HG02759 (cell line): Measurements from ENCODE around the gene MYO6.
"Not testable (repeated sequence)": the region's sequence is repeated elsewhere in the genome, so short reads cannot be mapped to it uniquely, and the experiment has no call there.

Experiments used
- ATAC-seq: cut with Tn5 transposase; IDR thresholded peaks from one replicate; pipeline ENCODE4 v1.9.1; 2021; ENCODE audit warnings: mild to moderate bottlenecking, moderate library complexity; ENCODE audit not compliant: unreplicated experiment

The MYO6 gene

DNA sequence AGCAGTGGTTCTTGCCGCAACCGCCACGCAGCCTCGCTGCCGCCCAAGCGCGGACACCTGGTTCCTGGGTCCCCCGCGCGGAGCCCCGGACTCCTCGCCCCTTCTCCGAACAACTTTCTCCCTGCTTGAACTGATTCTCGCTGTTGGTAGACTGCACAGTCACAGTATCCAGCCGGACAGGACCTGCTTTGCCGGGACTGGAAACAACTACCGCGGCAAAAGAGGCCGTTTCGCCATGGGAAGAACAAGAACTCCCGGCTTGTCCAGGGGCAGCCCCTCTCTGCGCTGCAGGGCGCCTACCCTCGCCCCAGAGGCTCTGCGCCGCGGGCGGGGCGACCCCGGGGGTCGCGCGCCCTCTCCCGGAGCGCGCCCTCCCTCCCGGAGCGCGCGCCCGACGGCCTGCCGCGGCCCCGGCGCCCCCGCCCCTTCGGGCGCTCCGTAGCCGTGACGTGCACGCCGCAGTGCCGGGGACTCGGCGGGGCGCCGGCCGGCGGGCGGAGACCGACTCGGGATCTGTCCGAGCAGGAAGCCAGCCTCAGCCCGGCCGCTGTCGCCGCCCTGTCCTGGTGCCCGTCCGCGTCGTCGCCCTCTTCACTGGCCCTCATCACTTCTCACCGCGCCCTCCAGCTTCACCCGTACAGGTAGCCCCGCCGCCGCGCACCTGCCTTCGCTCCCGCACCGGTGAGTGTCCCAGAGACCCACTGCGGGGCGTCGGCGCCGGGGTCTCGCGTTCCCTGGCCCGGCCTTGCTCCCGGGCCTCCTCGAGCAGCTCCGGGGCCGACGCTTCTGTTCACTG lies at the start of gene MYO6:
Gene MYO6 (plus strand): TSS at position 497 of the 796 bp plus-strand sequence. CDS start 68,309 bp downstream, outside the sequence.
- ATAC-seq = peak; percentile 88

DNA sequence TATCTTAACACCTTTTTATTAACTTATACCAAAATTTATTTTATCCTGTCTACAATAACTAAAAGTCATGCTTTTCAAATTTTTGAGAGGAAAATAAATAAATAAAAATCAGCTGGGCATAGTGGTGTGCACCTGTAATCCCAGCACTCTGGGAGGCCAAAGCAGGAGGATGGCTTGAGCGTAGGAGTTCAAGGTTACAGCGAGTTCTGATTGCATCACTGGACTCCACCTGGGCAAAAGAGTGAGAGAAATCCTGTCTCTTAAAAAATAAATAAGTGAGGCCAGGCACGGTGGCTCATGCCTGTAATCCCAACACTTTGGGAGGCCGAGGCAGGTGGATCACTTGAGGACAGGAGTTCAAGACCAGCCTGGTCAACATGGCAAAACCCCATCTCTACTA lies 40.7 kb upstream of the MYO6 start:
- ATAC-seq = not testable (repeated sequence)

DNA sequence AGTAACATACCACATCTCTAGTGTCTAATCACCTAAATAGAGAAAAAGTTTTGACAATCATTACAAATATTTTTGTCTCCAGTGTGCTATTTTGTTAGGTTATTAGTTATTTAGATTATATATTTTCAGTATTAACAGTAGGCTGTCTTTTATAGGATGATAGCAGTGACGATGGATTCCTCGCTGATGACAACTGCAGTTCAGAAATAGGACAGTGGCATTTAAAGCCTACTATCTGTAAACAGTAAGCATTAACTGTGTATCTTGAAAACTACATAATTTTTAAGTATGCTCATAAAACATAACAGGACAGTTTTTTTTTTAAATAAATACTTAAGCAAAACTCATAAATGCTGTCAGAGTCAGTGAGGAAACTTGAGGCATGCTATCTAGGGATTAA lies 37.9 kb upstream of the MYO6 start:
- ATAC-seq = no peak

DNA sequence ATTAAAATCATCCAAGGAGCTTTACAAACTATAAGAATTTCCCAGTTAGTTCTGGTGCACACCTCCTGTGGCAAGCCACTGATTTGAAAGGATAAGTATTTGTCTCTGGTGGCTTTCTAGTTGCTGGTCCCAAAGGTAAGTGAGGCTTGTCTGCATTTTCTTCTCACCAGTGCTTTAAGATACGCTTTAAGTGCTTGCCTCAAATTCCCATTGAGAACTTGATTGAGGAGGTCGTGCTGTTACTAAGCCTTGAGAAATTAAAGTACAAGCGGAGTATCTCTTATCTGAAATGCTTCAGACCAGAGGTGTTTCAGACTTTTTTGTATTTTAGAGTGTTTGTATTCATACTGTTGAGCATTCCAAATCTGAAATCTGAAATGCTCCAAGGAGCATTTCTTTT lies 29.9 kb upstream of the MYO6 start:
- no peak for ATAC-seq

DNA sequence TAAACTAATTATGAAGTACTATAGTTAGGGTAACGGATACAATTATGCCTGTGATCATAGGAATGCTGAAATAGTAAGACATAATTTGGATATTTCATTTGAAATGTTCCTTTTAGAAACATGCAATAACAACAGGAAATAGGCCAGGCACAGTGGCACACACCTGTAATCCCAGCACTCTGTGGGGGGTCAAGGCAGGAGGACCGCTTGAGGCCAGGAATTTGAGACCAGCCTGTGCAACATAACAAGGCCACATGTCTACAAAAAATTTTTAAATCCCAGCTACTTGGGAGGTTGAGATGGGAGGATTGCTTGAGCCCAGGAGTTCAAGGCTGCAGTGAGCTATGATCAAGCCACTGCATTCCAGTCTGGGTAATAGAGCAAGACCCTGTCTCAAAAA lies 25.7 kb upstream of the MYO6 start:
- ATAC-seq = no peak

DNA sequence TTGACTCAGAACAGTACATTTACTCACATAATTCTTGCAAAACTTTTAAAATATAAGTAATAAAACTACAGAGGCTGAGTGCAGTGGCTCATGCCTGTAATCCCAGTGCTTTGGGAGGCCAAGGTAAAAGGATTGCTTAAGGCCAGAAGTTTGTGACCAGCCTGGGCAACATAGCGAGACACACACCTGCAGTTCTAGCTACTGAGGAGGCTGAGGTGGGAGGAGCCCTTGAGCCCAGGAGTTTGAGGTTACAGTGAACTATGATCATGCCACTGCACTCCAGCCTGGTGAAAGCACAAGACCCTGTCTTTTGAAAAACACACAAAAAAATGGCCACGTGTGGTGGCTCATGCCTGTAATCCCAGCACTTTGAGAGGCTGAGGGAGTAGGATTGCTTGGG lies 21.8 kb upstream of the MYO6 start:
- ATAC-seq = no peak

DNA sequence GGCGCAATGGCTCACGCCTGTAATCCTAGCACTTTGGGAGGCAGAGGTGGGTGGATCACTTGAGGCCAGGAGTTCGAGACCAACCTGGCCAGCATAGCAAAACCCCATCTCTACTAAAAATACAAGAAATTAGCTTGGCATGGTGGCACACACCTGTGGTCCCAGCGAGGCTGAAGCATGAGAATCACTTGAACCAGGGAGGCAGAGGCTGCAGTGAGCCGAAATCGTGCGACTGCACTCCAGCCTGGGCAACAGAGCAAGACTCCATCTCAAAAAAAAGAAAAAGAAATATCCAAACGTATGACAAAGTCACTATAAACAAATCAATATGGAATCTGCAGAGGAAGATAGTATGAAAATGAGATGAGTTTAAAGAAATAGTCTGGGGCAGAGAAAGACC lies 18.0 kb upstream of the MYO6 start:
- ATAC-seq = not testable (repeated sequence)

DNA sequence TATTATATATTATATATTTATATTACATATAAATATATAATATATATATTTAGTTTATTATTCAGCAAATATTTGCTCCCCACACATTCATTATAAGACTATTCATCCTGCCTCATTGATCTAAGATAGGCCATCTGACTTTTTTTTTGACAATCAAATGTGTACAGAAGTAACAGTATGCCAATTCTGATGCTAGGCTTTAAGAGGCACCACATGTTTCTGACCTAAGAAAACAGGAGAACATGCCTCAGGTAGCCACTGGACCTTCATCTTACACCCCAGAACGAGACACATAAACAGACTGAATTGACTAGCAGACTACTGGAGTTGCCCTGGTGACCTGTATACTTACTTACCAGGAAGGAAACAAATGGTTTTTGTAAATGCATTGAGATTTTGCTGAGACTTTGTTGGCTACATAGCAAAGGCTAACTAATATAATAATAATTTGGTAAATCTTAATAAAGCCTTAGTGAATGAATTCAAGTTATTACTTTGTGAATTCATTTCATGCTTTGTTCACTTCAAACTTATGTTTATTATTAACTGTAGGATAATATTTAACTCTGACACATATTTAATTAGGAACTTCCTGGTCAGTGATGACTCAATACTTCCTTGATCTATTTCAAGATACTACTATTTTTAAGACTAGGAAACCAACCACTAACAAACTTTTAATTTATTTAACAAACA lies 13.4 kb upstream of the MYO6 start:
- ATAC-seq = peak; percentile 81

DNA sequence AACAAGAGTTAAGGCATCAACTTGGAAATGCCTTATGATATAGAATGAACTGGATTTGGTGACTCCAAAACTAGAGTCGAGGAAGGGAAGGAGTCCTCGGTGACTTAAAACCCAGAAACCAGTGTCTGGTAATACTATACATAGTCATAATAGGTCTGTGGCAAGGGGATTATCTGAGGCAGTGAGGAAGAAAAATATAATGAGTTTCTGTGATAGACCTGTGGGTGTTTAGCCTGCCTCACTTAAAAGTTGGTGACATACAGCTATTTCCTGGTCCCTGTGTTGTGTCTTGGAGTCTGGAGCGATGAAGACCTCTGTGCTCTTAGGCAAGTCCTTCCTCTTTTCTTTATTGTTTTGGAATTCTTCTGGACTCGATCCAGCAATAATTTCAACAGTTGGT lies 5.1 kb upstream of the MYO6 start:
- ATAC-seq = no peak

DNA sequence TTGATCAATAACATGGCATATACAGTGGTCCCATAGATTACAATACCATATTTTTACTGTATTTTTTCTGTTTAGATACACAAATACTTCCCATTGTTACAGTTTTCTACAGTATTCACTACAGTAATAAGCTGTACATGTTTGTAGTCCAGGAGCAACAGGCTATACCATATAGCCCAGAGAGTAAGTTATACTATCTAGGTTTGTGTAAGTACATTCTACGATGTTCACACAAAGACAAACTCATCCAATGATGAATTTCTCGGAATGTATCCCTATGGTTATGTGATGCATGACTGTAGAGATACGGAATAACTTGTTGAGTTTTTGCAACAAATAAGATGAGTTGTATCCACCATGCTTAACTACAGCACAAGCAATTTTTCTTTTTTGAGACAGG lies 3.6 kb upstream of the MYO6 start:
- no peak for ATAC-seq

DNA sequence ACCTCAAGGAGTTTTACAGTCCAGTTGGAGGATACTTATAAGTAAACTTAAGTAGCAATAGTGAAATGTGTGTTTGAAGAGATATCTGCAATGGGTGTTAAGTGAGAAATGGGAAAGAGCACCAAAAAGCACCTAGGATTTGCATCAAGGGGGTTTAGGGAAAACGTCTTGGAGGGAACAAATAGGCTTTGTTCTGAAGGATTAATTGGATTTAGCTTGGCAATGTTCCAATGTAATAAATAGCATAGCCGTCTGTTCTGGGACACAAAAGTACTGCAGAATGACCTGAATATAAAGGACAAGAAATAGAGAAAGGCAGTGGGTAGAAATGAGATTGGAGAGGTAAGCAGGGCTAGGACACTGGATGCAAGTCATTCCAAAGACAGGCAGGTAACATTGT lies 2.8 kb upstream of the MYO6 start:
- ATAC-seq = no peak

DNA sequence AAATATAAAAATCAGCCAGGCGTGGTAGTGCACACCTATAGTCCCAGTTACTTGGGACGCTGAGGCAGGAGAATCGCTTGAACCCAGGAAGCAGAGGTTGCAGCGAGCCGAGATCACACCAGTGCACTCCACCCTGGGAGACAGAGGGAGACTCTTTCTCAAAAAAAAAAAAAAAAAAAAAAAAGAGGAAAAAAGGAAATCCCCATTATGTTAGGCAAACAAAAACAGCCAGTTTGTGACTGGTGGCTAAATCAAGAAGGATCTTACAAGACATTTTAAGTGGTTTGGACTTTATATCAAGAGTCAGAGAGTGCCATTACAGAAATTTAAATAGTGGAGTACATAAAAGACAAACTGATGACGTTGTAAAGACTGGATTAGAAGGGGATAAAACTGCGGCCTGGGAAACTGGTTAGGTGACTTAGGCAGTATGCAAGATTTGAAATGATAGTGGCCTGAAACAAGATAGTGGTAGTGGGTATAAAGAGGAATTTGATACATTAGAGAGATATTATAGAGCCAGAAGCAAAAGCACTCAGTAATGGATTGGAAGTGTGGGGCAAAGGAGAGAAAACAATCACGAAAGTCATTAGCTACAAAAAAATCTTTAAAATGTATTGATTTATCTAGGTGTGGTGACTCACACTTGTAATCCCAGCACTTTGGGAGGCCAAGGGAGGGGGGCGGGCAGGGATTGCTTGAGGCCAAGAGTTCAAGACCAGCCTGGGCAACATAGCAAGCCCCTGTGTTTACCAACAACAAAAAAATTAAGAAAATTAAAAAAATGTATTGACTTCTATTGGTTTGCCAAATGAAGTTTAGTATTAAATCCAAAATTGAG lies 1.7 kb upstream of the MYO6 start:
- ATAC-seq = no peak

DNA sequence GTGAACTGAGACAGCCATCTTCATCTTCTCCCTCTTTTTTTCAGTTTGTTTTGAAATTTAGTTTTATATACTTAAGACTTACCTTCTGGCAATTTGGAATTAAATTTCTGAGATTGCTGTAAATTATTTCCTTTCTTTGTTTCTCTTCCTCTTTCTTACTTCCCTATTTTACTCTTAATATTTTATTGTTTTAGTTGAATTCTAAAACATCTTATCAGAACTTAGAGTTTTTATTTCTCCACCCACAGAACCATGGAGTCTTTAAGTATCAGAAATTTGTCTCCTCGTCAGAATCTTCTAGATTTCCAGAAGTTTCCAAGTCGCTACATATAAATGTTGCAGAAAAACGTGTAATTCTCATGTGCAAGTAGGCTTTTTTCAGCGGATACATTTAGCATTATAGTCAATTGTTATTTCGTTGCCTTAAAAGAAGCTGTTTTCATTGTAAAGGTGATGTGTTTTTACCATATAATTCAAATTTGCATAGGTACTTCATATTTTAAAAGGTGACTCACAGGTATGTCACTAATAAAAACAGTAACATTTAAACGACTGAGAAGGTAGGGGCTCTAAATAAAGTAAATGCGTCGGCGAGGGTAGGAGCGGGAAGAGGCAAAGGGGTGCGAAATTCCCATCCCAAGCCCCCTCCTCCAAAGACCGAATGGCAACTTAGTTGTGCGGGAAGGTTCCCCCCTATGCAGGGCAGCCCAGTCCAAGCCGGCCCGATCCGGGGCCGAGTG lies 866 bp upstream of the MYO6 start:
- peak; percentile 0 for ATAC-seq

DNA sequence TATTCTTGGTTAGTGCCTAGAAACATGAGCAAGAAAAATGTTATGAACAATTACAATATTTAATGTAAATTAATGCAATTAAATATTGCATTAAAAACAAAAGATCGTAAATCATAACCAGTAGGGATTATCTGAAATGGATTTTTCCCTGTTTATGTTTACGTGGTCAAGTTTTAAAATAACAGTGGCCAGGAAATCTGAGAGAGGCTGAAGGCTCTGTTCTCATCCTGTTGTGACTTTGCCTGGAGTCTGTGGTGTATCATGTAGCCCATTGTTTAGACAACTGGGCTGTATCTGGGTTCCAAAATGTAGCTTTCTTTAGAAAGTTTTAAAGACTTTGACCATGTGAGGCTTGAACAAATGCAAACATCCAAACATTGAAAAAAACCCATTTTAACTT lies 2.4 kb downstream of the MYO6 start:
- ATAC-seq = no peak

DNA sequence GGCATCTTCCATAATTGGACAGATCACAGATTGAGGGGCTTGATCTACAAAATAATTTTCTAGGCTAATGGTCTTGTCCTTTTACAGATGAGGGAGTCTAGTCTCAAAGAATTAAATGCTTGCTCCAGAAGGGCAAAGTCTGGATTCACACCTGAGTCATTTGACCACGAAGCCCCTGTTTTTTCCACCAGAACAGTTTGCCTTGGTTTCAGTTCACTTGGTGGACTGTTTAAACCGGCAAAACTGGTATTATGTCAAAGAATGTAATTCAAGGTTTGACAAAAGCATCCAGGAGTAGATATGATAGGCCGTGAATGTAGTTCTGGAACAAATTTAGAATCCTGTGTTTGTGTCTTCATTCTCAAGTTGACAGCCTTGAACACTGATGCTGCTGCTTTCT lies 3.3 kb downstream of the MYO6 start:
- no peak for ATAC-seq

DNA sequence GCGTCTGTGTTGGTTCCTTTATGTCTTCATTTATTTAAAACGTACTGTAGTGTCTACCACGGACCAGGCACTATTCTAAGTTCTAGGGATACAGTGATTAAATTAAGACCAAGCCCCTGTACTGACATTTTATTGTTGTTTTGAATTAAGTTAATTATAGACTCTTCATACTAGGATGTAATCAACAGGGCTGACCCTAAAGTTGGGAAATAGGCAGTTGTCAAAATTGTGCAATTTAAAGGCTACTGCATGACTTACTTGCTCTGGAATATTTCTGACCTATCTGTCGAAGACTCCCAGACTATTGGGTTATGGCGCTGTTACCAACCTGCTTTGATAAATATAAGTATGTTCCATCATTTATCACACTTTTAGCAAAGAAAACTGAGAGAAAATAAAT lies 6.7 kb downstream of the MYO6 start:
- ATAC-seq = no peak

DNA sequence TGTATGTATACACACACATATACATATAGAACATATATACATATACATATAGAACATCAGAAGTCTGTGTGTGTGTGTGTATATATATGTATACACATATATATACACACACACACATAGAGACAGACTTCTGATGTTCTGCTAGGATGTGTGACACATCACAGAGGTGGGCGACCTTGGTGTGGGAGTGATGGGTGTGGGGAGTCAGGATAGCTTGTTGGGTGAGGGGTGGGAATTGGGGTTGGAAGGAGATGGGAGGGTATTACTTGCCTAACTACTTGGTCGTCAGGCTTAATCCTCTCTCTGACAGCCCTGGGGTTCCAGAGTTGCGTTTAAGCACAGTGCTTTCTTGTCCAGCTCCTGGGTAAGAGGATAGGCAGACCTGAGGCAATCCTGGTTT lies 8.3 kb downstream of the MYO6 start:
- ATAC-seq = no peak

DNA sequence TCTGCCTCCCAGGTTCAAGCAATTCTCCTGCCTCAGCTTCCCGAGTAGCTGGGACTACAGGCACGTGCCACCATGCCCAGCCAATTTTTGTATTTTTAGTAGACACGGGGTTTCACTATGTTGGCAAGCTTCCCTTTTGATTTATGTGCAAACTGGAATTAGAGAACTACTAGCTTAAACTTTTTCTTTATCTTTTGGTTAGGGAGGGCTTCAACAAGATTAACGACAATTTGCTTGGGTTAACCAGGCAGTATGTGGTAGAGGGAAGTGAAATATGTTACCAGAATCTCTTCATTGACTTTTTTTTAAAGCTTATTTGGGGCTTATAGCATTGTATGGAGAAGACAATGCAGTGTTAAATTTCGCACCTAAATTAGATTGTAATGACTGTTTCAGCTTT lies 9.0 kb downstream of the MYO6 start:
- ATAC-seq = no peak

DNA sequence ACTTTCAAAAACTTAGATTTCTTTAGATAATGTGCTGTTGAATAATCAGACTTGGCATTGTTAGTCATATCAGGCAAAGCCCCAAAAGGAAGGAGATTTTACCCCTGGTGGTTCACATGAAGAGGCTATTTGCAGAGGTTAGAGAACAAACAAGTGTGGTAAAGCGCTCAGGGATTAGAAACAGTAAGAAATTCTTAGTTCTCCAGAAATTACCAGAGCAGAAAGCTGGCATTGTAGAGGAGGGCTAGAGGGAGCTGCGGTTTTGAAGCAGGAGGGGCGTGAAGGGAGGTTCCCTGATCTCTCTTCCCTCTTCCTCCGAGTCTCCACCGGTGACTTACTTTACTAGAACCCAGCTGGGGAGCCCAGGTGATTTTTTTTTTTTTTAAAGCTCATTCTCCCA lies 10.2 kb downstream of the MYO6 start:
- peak; percentile 47 for ATAC-seq

DNA sequence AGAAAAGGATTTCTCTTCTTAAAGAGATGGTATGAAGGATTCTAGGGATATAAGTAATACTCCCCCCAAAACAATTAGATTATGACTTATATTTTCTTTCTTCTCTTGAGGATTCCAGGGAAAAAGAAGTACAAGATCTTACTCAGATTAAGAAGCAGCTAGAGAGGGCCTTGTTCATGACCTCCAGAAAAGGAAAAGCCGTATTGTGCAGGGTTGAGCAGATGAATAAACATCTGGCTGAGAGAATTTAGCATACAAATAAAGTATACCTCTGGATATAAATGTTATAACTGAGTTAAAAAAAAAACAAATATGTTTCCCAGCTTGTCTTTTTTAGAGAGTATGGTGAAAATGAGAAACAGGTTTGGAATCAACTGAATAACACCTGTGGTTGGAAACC lies 11.3 kb downstream of the MYO6 start:
- ATAC-seq = no peak

DNA sequence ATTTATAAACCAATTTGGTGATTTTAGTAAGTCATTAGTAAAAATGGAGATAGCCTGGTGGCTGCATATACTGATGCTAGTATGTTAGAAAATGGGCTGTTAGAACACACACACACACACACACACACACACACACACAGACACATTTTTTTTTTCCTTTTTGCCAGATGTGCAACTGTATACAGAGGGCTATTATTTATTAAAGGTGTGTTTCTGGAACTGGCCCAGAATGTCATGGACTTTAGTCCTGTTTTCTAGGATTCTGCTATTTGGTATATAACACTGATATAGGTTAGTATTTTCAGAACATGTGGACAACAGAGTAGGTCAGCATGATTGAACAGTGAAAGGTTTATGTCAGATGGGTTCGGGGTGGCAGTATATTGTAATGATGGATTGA lies 12.4 kb downstream of the MYO6 start:
- no peak for ATAC-seq
